ENCODE measurements around the gene UNC119B. TPM values are rescaled to one million over a fixed set of nuclear protein-coding genes. Genes with fewer than 3 reads are reported as not detected.
"Not testable (repeated sequence)": the region's sequence is repeated elsewhere in the genome, so short reads cannot be mapped to it uniquely, and the experiment has no call there.

UNC119B gene
- total RNA-seq, 4 donors from 2014 or later: 19.6 to 38.1 (median 21.8) TPM

DNA sequence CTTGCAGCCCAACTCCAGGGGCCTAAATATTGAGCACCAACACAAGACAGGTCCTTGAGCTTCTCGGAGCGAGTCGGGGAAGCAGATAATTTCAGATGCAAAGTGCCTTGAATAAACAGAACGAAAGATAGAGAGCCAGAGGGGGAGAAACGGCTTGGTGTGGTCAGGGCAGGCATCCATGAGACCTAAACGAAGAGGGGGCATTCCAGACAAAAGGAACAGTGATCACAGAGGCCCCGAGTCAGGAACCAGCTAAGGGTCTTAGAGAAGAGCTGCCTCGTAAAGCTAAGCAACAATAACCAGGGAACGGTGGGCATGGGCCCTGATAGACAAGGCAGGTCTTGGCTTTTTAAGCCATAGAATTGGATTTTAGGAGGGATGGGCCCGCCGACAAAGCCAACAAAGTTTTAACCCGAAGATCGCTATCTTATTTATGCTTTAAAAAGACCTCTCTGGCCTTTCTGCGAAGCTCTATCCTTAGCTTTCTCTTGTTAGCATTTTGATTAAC lies 14.9 kb downstream of the UNC119B start:
- TF ChIP-seq, protein P1, sequence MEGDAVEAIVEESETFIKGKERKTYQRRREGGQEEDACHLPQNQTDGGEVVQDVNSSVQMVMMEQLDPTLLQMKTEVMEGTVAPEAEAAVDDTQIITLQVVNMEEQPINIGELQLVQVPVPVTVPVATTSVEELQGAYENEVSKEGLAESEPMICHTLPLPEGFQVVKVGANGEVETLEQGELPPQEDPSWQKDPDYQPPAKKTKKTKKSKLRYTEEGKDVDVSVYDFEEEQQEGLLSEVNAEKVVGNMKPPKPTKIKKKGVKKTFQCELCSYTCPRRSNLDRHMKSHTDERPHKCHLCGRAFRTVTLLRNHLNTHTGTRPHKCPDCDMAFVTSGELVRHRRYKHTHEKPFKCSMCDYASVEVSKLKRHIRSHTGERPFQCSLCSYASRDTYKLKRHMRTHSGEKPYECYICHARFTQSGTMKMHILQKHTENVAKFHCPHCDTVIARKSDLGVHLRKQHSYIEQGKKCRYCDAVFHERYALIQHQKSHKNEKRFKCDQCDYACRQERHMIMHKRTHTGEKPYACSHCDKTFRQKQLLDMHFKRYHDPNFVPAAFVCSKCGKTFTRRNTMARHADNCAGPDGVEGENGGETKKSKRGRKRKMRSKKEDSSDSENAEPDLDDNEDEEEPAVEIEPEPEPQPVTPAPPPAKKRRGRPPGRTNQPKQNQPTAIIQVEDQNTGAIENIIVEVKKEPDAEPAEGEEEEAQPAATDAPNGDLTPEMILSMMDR (IDR thresholded peaks at IDR 0.05): no peak
- DNase-seq (ENCODE audit: low spot score) (no peak), ATAC-seq (ENCODE audit: low FRiP score) (no peak)

GRCh38 chr12:120725659-120726509 lies 15.6 kb downstream of the UNC119B start, which contains the start of gene ACADS:
ACADS (plus strand) TSS chr12:120725826; CDS start chr12:120725886, 60 bp downstream.
- TF ChIP-seq, protein P1 (IDR thresholded peaks at IDR 0.05): no peak
- peak; percentile 99 for ATAC-seq (ENCODE audit: low FRiP score)
- DNase-seq (ENCODE audit: low spot score): peak; percentile 57

GRCh38 chr12:120726510-120726793 lies 16.2 kb downstream of the UNC119B start:
- TF ChIP-seq, protein P1 (IDR thresholded peaks at IDR 0.05): no peak
- ATAC-seq (ENCODE audit: low FRiP score) (no peak), DNase-seq (ENCODE audit: low spot score) (no peak)

DNA sequence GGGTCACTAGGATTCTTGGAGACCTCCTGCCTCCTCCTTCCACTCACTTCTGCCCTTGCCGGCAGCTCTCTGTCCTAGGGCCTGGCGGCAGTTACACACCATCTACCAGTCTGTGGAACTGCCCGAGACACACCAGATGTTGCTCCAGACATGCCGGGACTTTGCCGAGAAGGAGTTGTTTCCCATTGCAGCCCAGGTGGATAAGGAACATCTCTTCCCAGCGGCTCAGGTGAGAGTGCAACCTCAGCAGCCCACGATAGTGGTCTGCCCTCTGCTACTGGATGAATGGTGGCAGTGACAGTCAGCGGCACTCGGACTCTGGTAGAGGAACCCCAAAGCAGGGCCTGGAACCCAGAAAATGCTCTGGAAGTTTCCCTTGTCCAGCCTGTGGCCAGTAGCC lies 16.7 kb downstream of the UNC119B start:
- TF ChIP-seq, protein P1 (IDR thresholded peaks at IDR 0.05): no peak
- DNase-seq (ENCODE audit: low spot score): no peak
- no peak for ATAC-seq (ENCODE audit: low FRiP score)

GRCh38 chr12:120732198-120732597 lies 21.9 kb downstream of the UNC119B start:
- ATAC-seq (ENCODE audit: low FRiP score); DNase-seq (ENCODE audit: low spot score): not testable (repeated sequence)

GRCh38 chr12:120733574-120733973 lies 23.3 kb downstream of the UNC119B start:
- TF ChIP-seq, protein P1 (IDR thresholded peaks at IDR 0.05): no peak
- DNase-seq (ENCODE audit: low spot score) (no peak), ATAC-seq (ENCODE audit: low FRiP score) (no peak)

DNA sequence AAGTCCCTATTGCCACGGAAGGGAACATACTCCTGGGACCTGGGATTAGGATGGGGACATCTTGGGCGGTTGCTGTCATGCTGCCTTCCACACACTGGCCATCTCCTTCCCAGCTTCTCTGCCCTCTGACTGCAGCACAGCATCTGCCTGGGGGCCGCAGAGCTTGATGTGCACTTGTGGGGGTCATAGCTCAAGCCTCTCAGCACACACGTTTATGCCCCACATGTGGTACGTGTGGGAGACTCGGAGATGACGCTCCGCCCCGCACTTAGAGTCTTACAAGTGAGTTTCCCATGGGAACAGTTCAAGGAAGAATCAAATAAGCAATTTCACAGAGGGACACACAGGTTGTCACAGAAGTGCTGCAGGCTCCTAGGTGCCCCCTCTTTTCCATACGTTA lies 24.0 kb downstream of the UNC119B start:
- no peak for DNase-seq (ENCODE audit: low spot score)
- TF ChIP-seq, protein P1 (IDR thresholded peaks at IDR 0.05): no peak
- ATAC-seq (ENCODE audit: low FRiP score): no peak
